CD14-positive monocyte (primary cell): ENCODE measurements around the gene EXD3. TPM values are rescaled to one million over a fixed set of nuclear protein-coding genes. Genes with fewer than 3 reads are reported as not detected.

Experiments
- DNase-seq, 3 donors: peaks; one replicate each; pipeline ENCODE4 v3.0.0-alpha.2; 2011 to 2022
- H2AFZ ChIP-seq: 2 replicates; pipeline ENCODE4 v1.6.0; 2012; ENCODE audit warnings: mild to moderate bottlenecking, low read depth, low read length, inconsistent platforms; ENCODE audit not compliant: insufficient read depth, poor library complexity, severe bottlenecking
- H3K27ac ChIP-seq, 2 donors: 1 replicate in 1 of 2; 2 replicates in 1 of 2; pipeline ENCODE4 v1.5.1; 2012 to 2013; ENCODE audit warnings: low read length in 2 of 2, control low read depth in 1 of 2, inconsistent platforms in 1 of 2, low read depth in 1 of 2, mild to moderate bottlenecking in 1 of 2
- H3K27me3 ChIP-seq, 2 donors: one replicate each; pipeline versions ENCODE4 v1.6.0 to v1.6.1; 2011 to 2013; ENCODE audit warnings: low read length in 2 of 2; ENCODE audit not compliant: control insufficient read depth in 2 of 2, insufficient read depth in 2 of 2
- H3K36me3 ChIP-seq, 2 donors: replicated peaks in 1 of 2; 1 replicate in 1 of 2; 2 replicates in 1 of 2; pipeline versions ENCODE4 v1.5.1 to v1.6.1; 2012 to 2013; ENCODE audit warnings: low read length in 2 of 2, control low read depth in 1 of 2, inconsistent platforms in 1 of 2, mild to moderate bottlenecking in 1 of 2; ENCODE audit not compliant: insufficient read depth in 2 of 2, control insufficient read depth in 1 of 2
- H3K4me1 ChIP-seq, 2 donors: 1 replicate in 1 of 2; 2 replicates in 1 of 2; pipeline versions ENCODE4 v1.5.1 to v1.6.1; 2012 to 2013; ENCODE audit warnings: low read length in 2 of 2, control low read depth in 1 of 2, inconsistent platforms in 1 of 2, mild to moderate bottlenecking in 1 of 2, moderate library complexity in 1 of 2; ENCODE audit not compliant: insufficient read depth in 2 of 2, control insufficient read depth in 1 of 2
- H3K4me2 ChIP-seq: replicated peaks from 2 replicates; pipeline ENCODE3; 2012; ENCODE audit warnings: low read length, moderate library complexity, mild to moderate bottlenecking; ENCODE audit not compliant: poor library complexity, severe bottlenecking; ENCODE audit errors: extremely low read depth
- H3K4me3 ChIP-seq, 3 experiments: fragments of 200-600 bp in 1 of 3; sonication (generic) in 1 of 3; replicated peaks in 1 of 3; 1 replicate in 2 of 3; 2 replicates in 1 of 3; pipeline ENCODE4 v1.5.1; 2011 to 2013; ENCODE audit warnings: low read length in 3 of 3, mild to moderate bottlenecking in 3 of 3, control low read depth in 2 of 3, low read depth in 2 of 3, inconsistent platforms in 1 of 3, moderate library complexity in 1 of 3
- H3K79me2 ChIP-seq: 2 replicates; pipeline ENCODE4 v1.6.0; 2012; ENCODE audit warnings: mild to moderate bottlenecking, control low read depth, inconsistent platforms, low read length, moderate library complexity; ENCODE audit not compliant: insufficient read depth
- H3K9ac ChIP-seq: 2 replicates; pipeline ENCODE4 v1.6.0; 2017; ENCODE audit warnings: low read length, mild to moderate bottlenecking; ENCODE audit not compliant: insufficient read depth, poor library complexity, severe bottlenecking
- H3K9me3 ChIP-seq, 2 donors: replicated peaks in 1 of 2; 1 replicate in 1 of 2; 2 replicates in 1 of 2; pipeline versions ENCODE4 v1.5.1 to v1.6.1; 2012 to 2013; ENCODE audit warnings: low read length in 2 of 2, control low read depth in 1 of 2; ENCODE audit not compliant: control insufficient read depth in 1 of 2, insufficient read depth in 1 of 2
- H4K20me1 ChIP-seq: 2 replicates; pipeline ENCODE4 v1.6.0; 2012; ENCODE audit warnings: mild to moderate bottlenecking, low read length, control low read depth, moderate library complexity; ENCODE audit not compliant: insufficient read depth
- H3K27ac Mint-ChIP-seq, 7 donors: one replicate each; pipeline ENCODE4 v1.8.0; 2020; ENCODE audit warnings: mild to moderate bottlenecking in 7 of 7, mixed read lengths in 7 of 7, moderate library complexity in 6 of 7, inconsistent platforms in 2 of 7
- H3K27me3 Mint-ChIP-seq, 3 donors: one replicate each; pipeline ENCODE4 v1.8.0; 2021 to 2022; ENCODE audit warnings: low read depth in 3 of 3, mild to moderate bottlenecking in 3 of 3, mixed read lengths in 3 of 3, moderate library complexity in 3 of 3, inconsistent platforms in 1 of 3
- H3K36me3 Mint-ChIP-seq, 2 donors: one replicate each; pipeline ENCODE4 v1.8.0; 2020; ENCODE audit warnings: mixed read lengths in 2 of 2, inconsistent platforms in 1 of 2, mild to moderate bottlenecking in 1 of 2
- H3K4me1 Mint-ChIP-seq: one replicate; pipeline ENCODE4 v1.8.0; 2020; ENCODE audit warnings: mild to moderate bottlenecking, mixed read lengths
- H3K4me3 Mint-ChIP-seq, 2 donors: one replicate each; pipeline ENCODE4 v1.8.0; 2020; ENCODE audit warnings: mild to moderate bottlenecking in 2 of 2, mixed read lengths in 2 of 2, moderate library complexity in 1 of 2
- H3K9me3 Mint-ChIP-seq, 7 donors: one replicate each; pipeline ENCODE4 v1.8.0; 2020 to 2022; ENCODE audit warnings: mixed read lengths in 7 of 7, mild to moderate bottlenecking in 6 of 7, moderate library complexity in 6 of 7, inconsistent platforms in 2 of 7
- WGBS: methylation state at CpG from one replicate; pipeline ENCODE4 v1.1.5; 2013; ENCODE audit warnings: missing lambda C conversion rate; ENCODE audit not compliant: insufficient coverage; 5-methylcytosine and 5-hydroxymethylcytosine counted together
- intact Hi-C, 2 donors: fragments of 100-400 bp; cut with micrococcal nuclease; formaldehyde crosslinking; loops; one replicate each; pipeline versions ENCODE4 v1.15.0 to v1.15.1; 2023
- polyA plus RNA-seq, 3 donors: library from polyadenylated mRNA; depleted of rRNA in 1 of 3; unstranded in 2 of 3; stranded (reverse) in 1 of 3; fragments of 300-500 nt in 2 of 3; fragments of >200 nt in 1 of 3; fragmentation: Illumina TruSeq in 2 of 3; gene quantifications; 1 replicate in 2 of 3; 2 replicates in 1 of 3; pipeline ENCODE4 v1.2.3, GENCODE V29; 2012 to 2021
- TF ChIP-seq, protein P1 (sequence below): fragments of 200-600 bp; IDR thresholded peaks from one replicate; pipeline ENCODE4 v1.8.0; 2022; ENCODE audit warnings: antibody characterized with exemption, mild to moderate bottlenecking

Gene EXD3
- polyA plus RNA-seq, 3 donors: 2.0 to 10.8 (median 3.0) TPM

DNA sequence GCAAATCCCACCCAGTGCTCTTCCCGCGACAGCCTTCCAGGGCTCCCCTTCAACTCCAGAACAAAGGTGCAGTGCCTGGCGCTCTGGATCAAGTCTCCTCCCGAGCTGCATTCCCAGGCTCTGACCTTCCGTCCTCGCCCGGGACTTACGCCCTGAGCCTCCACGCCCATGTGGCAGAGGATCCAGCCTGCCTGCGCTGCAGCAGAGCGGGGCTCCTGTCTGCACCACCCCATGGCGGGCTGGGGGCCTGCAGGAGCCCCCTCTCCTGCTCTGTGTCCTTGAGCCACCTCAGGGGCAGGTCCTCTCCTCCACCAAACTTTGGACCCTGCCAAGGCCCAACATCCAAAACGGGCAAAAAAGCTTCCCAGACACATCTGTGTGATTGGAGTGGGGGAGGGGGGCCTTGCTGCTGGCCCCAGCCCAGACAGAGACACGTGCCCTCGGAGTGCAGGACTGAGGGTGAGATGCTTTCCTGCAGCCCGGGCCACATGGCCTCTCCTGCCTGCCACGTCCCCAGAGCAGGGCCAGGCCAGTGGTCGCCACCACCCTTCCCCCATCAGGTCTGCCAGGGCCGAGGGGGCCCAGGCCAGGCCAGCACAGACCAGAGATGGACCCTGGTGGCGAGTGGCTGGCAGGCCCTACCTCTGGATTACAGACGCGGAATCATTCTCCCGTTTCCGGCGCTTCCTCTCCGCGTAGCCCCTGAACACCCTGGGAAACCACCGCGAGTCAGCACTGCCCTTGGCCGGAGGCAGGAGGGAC, 31.8 kb upstream of the EXD3 start:
- H3K4me2 ChIP-seq: peak overlapping the region; percentile 84
- H2AFZ ChIP-seq: peak overlapping the region; percentile 62

DNA sequence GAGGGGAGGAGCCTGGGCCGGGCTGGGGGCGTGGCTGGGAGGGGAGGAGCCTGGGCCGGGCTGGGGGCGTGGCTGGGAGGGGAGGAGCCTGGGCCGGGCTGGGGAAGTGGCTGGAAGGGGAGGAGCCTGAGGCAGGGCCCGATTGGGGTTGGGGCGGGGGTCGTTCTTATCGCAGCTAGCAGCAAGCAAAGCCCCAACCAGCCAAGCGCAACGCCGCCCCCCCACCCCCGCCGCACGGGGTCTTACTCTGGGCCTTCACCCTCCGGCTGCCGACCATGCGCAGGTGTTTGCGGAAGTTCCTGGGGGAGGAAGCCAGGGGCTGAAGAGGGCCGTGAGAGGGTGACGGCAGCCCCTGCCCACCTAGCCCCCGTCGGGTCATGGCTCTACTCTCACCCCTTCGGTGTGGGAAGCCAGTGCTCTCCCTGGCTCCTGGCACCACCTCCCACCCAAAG, 31.2 kb upstream of the EXD3 start:
- Histone ChIP-seq H3K27ac (peak overlapping the region; percentile 58 to 83), H3K4me2 (peak overlapping the region; percentile 84), H3K4me1 (peaks cover 56 to 70% of the 10 kb centered on the region in 2 donors), H3K9ac (peak overlapping the region; percentile 75), H3K36me3 (peaks cover 12 to 13% of the 10 kb centered on the region in 2 donors), H2AFZ (peak overlapping the region; percentile 62), H3K9me3 (no peaks in the 10 kb centered on the region), H3K79me2 (no peaks in the 10 kb centered on the region), H3K4me3 (peak overlapping the region; percentile 48 to 83 (median 69)), H3K27me3 (no peaks in the 10 kb centered on the region), H4K20me1 (no peaks in the 10 kb centered on the region)
- H3K4me1 Mint-ChIP-seq: peaks cover 25% of the 10 kb centered on the region
- no peaks in the 10 kb centered on the region for H3K27me3 Mint-ChIP-seq
- peak; percentile 46 to 63 (median 52) for DNase-seq
- TF ChIP-seq, protein P1, sequence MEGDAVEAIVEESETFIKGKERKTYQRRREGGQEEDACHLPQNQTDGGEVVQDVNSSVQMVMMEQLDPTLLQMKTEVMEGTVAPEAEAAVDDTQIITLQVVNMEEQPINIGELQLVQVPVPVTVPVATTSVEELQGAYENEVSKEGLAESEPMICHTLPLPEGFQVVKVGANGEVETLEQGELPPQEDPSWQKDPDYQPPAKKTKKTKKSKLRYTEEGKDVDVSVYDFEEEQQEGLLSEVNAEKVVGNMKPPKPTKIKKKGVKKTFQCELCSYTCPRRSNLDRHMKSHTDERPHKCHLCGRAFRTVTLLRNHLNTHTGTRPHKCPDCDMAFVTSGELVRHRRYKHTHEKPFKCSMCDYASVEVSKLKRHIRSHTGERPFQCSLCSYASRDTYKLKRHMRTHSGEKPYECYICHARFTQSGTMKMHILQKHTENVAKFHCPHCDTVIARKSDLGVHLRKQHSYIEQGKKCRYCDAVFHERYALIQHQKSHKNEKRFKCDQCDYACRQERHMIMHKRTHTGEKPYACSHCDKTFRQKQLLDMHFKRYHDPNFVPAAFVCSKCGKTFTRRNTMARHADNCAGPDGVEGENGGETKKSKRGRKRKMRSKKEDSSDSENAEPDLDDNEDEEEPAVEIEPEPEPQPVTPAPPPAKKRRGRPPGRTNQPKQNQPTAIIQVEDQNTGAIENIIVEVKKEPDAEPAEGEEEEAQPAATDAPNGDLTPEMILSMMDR: no peak
- peak overlapping the region; percentile 83 to 95 (median 87) for H3K27ac Mint-ChIP-seq
- peak overlapping the region; percentile 82 to 91 for H3K4me3 Mint-ChIP-seq
- intact Hi-C loops: loop anchor here in 1 of 2 donors (1.0 kb wide), 1 partner anchor 31 kb away; the partner anchor contains the start of genes EXD3 and NOXA1
- peaks cover 0 to 6% (median 0%) of the 10 kb centered on the region in 7 donors for H3K9me3 Mint-ChIP-seq
- 0% methylated on average over 15 of the region's 24 CpGs for WGBS
- H3K36me3 Mint-ChIP-seq: peaks cover 15 to 23% of the 10 kb centered on the region in 2 donors

More for the DNA sequence above, 31.8 kb upstream of the EXD3 start:
- peaks cover 11 to 20% of the 10 kb centered on the region in 2 donors for H3K36me3 Mint-ChIP-seq
- Histone ChIP-seq H3K4me3 (peak overlapping the region; percentile 48 to 83 (median 69)), H3K27ac (peak overlapping the region; percentile 58 to 83), H3K79me2 (no peaks in the 10 kb centered on the region), H3K9me3 (no peaks in the 10 kb centered on the region), H3K4me1 (peaks cover 55 to 69% of the 10 kb centered on the region in 2 donors), H4K20me1 (no peaks in the 10 kb centered on the region), H3K27me3 (no peaks in the 10 kb centered on the region), H3K9ac (peak overlapping the region; percentile 75), H3K36me3 (peaks cover 6 to 7% of the 10 kb centered on the region in 2 donors)
- peaks cover 0 to 6% (median 0%) of the 10 kb centered on the region in 7 donors for H3K9me3 Mint-ChIP-seq
- H3K27ac Mint-ChIP-seq: peak overlapping the region; percentile 83 to 95 (median 87)
- peak in 1 of 3 donors; percentile 47 for DNase-seq
- H3K27me3 Mint-ChIP-seq: no peaks in the 10 kb centered on the region
- 68% methylated on average over 29 of the region's 30 CpGs for WGBS
- TF ChIP-seq, protein P1: no peak
- intact Hi-C loops: loop anchor here (1.0 to 5.0 kb wide), 2 partner anchors 31 to 32 kb away; partner anchors contain the start of genes EXD3 (in 2 of the 2) and NOXA1 (in 2 of the 2)
- H3K4me1 Mint-ChIP-seq: peaks cover 27% of the 10 kb centered on the region
- H3K4me3 Mint-ChIP-seq: peak overlapping the region; percentile 82 to 91
